GM10248 (cell line): ENCODE measurements around the gene FAM3B.
A peak's percentile ranks its signal among the peaks of the same experiment; 100 is the strongest.
"Not testable (repeated sequence)": the region's sequence is repeated elsewhere in the genome, so short reads cannot be mapped to it uniquely, and the experiment has no call there.

Experiments
- CTCF ChIA-PET: fragments of 300-600 bp; sonication (Branson Sonifier 250); formaldehyde crosslinking; extraction: SDS; loops from one replicate; lab custom pipeline; 2021; ENCODE audit warnings: antibody characterized with exemption; lab: Yijun Ruan, JAX
- POLR2A ChIA-PET: fragments of 350-650 bp; sonication (Branson Sonifier 250); formaldehyde crosslinking; extraction: SDS; loops from one replicate; lab custom pipeline; 2020; ENCODE audit warnings: antibody characterized with exemption; lab: Yijun Ruan, JAX
- DNase-seq: peaks from one replicate; pipeline ENCODE4 v3.0.0; 2012; ENCODE audit errors: extremely low spot score
- TF ChIP-seq, protein P1 (sequence below): IDR thresholded peaks from 2 replicates; pipeline ENCODE4 v1.5.1; 2012; ENCODE audit warnings: mild to moderate bottlenecking, low read depth; ENCODE audit errors: extremely low read depth, missing control alignments, control extremely low read depth

Gene FAM3B

DNA sequence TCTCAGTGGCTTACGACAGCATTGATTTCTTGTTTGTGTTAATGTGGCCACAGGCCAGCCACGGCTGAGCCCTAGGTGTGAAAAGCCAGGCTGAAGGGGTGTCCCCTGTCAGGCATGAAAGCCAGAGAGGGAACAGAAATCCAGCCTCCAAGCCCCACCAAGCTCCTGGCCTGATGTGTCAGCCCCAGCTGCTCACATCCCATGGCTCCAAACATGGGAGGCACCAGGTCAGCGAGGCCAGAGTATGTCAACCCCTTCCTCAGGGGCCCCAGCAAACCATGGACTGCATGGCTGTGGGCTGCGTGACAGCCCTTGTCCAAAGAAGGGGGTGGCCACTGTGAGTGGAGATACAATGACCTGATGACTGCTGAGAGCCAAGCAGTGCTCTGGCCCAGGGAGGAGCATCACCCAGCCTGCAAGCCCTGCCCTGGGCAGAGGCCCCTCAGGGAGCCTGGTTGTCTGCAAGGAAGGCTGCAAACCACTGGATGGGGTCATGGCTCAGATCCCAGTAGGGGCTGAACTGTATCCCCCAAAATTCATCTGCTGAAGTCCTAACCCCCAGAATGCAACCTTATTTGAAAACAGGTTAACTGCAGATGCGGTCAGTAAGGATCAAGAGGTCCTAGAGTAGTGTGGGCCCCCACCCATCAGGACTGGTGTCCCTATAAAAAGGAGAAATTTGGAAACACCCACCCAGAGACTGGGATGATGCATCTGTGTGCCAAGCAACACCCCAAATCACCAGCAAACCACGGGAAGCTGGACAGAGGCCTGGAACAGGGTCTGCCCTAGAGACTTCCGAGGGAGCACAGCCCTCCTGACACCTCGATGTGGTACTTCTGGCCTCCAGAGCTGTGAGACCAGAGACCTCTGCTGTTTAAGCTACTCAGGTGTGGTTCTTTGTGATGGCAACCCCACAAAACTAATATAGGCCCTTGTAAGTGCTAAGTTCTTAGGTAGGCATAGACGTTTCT is 41.9 kb downstream of the FAM3B start:
- TF ChIP-seq, protein P1, sequence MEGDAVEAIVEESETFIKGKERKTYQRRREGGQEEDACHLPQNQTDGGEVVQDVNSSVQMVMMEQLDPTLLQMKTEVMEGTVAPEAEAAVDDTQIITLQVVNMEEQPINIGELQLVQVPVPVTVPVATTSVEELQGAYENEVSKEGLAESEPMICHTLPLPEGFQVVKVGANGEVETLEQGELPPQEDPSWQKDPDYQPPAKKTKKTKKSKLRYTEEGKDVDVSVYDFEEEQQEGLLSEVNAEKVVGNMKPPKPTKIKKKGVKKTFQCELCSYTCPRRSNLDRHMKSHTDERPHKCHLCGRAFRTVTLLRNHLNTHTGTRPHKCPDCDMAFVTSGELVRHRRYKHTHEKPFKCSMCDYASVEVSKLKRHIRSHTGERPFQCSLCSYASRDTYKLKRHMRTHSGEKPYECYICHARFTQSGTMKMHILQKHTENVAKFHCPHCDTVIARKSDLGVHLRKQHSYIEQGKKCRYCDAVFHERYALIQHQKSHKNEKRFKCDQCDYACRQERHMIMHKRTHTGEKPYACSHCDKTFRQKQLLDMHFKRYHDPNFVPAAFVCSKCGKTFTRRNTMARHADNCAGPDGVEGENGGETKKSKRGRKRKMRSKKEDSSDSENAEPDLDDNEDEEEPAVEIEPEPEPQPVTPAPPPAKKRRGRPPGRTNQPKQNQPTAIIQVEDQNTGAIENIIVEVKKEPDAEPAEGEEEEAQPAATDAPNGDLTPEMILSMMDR, result no peak
- no peak for DNase-seq
- ChIA-PET POLR2A (interaction anchor here (1.2 kb wide), 1 partner anchor 9 kb away, joined by 3 read pairs; no protein-coding TSS in a partner anchor), CTCF (interaction anchor here (1.0 to 1.4 kb wide), 2 partner anchors 9 to 11 kb away, joined by 5 to 7 read pairs; no protein-coding TSS in a partner anchor)

DNA sequence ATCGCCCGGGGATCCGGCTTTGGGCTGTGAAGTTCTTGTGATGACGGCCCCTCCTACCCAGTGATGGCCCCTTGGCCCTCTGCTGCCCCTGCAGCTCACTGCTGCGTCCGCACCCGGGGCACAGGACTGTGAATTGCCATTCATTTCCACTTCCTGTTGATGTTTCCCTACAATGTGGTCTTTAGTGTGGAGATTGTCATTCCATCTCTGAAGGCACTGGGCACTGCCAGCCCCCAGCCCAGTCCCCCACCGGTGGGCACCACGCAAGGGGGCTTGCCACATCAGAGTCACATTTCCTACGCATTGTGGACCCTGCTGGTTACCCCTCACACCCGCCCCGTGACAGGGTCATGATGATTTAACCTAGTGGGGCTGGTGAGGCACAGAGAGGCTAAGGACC is 42.7 kb downstream of the FAM3B start:
- DNase-seq, result no peak
- ChIA-PET CTCF (interaction anchor here (1.0 kb wide), 2 partner anchors 9 to 76 kb away, joined by 3 to 7 read pairs; no protein-coding TSS in a partner anchor), POLR2A (no interaction called here)
- TF ChIP-seq, protein P1, result no peak

- ChIA-PET POLR2A (interaction anchor here (1.1 kb wide), 1 partner anchor 10 kb away, joined by 3 read pairs; no protein-coding TSS in a partner anchor), CTCF (interaction anchor here (1.0 kb wide), 1 partner anchor 77 kb away, joined by 3 read pairs; no protein-coding TSS in a partner anchor)
- not testable (repeated sequence) for DNase-seq
Observed at GRCh38 chr21:41359754-41360071, 43.1 kb downstream of the FAM3B start.

DNA sequence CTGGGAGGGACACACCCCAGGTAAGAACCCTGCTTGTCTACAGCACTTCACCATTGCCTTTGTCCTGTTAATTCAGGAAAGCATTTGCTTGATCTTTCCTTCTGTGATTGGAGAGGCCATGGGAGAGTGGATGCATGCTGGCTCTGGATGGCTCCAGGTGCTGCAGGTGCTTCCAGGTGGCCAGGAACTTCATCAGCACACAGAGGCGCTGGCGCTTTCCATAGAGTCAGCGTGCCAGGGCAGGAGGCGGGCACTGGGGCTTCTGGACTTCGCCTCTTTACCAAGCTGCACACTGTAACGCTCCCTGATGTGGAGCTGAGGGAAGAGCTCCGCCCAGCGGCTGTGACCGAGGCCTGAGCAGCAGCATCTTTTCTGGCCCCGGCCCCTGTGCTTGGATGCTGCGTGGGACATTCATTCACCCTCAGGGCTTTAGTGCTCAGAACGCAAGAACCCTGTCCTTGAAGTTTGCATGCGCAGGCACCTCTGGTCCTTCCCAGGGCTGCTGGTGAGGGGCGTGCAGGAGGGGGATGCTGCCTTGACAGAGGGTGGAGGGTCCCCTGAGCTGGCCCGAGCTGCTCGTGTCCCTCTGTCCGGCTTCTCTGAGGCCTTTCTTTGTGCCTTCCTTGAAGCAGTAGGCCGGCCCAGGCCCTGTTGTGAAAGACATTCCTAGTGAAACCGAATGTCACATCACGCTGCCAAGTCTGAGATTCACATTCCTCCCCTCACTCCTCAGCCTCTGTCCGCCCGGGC is 43.6 kb downstream of the FAM3B start:
- POLR2A ChIA-PET, result interaction anchor here (1.1 kb wide), 1 partner anchor 9 kb away, joined by 3 read pairs; no protein-coding TSS in a partner anchor
- CTCF ChIA-PET, result interaction anchor here (1.0 to 1.8 kb wide), 2 partner anchors 77 kb away, joined by 3 to 6 read pairs; no protein-coding TSS in a partner anchor
- TF ChIP-seq, protein P1, result no peak
- DNase-seq, result no peak

DNA sequence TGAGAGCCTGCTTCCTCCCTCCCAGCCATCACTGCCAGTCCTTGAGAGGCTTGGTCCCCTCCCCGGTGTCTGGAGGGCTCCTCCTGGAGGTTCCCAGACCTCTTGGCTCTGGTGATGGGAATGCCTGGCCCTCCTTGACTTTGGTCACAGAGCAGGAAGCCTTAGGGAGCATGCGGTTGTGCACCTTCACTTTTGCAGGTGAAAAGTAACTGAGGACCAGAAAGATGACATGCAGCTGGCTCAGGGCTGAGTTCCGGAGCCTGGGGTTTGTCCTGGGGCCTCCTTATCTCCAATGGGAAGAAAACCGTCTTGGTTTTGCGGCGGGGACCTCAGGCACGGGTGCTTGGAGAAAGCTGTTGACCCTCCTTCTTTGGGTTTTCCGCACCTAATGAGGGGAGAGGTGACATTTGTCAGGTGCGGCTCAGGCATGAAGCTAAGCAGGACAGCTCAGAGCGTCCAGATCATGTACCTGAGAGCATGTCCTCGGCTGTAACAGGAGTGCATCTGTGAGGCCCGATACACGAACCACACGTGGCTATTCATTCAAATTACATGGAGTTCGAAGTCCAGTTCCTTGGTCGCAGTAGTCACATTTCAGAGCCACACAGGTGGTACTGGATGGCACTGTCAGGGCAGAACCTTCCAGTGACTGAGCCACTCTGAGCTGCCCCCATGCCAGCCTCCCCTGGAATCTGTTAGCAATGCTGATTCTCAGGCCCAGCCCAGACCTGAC is 44.6 kb downstream of the FAM3B start:
- ChIA-PET CTCF (interaction anchor here (0.7 to 1.8 kb wide), 2 partner anchors 11 to 78 kb away, joined by 3 to 6 read pairs; no protein-coding TSS in a partner anchor), POLR2A (no interaction called here)
- DNase-seq, result no peak
- TF ChIP-seq, protein P1, result no peak

GRCh38 chr21:41361786-41362604 is 45.4 kb downstream of the FAM3B start, which contains the start of gene MX2:
TSS of gene MX2 (plus strand) at chr21:41362027. CDS start at chr21:41376907, 14,880 bp downstream.
- TF ChIP-seq, protein P1, result no peak
- ChIA-PET CTCF (interaction anchor here (1.8 kb wide), 1 partner anchor 79 kb away, joined by 6 read pairs; no protein-coding TSS in a partner anchor), POLR2A (no interaction called here)
- DNase-seq, result peak; percentile 75
